ENCODE data around the gene LAP3.

LAP3 gene

DNA sequence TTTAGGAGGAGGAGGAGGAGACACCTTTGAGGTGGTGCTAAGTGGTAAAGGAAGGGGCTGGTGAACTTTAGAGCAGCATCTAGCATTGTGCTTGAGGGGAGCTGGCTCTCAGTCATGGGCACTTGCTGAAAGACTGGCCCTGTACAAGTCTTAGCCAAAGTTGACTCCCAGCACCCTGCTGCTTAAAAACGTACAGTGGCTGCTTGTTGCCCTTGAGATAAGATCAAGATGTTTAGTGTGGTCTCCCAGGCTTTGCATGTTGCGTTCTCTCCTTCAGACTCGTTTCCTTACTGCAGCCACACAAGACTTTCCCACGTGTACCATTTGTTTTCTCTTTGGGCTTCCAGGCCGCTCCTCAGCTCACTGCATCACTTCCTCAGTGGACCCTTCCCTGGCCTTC, 39.3 kb downstream of the LAP3 start:
- FAIRE-seq (no peak), DNase-seq (ENCODE audit: insufficient read length, low spot score) (no peak)
- TF ChIP-seq, protein P1, sequence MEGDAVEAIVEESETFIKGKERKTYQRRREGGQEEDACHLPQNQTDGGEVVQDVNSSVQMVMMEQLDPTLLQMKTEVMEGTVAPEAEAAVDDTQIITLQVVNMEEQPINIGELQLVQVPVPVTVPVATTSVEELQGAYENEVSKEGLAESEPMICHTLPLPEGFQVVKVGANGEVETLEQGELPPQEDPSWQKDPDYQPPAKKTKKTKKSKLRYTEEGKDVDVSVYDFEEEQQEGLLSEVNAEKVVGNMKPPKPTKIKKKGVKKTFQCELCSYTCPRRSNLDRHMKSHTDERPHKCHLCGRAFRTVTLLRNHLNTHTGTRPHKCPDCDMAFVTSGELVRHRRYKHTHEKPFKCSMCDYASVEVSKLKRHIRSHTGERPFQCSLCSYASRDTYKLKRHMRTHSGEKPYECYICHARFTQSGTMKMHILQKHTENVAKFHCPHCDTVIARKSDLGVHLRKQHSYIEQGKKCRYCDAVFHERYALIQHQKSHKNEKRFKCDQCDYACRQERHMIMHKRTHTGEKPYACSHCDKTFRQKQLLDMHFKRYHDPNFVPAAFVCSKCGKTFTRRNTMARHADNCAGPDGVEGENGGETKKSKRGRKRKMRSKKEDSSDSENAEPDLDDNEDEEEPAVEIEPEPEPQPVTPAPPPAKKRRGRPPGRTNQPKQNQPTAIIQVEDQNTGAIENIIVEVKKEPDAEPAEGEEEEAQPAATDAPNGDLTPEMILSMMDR (IDR thresholded peaks at IDR 0.05; ENCODE audit: insufficient read depth, missing control alignments): no peak

DNA sequence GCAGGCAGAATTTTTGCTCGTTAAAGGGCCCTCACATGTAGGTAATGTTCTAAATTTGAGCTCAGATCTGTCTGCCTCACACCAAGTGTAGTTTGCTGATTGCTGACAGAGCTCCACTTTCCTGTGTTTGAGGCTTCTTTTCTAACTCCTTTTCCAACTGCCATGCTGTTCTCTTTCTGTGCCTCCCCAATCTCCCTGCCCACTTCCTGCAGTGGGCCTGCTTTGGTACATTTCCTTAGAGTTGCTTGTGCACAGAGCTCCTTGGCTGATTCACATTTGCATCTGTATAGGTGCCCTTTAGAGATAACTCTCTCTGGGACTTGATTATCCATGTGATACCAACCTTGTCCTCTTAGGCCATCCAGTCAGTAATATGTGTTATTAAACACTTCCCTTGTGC, 41.9 kb downstream of the LAP3 start:
- TF ChIP-seq, protein P1 (IDR thresholded peaks at IDR 0.05; ENCODE audit: insufficient read depth, missing control alignments): no peak
- no peak for DNase-seq (ENCODE audit: insufficient read length, low spot score)
- no peak for FAIRE-seq

DNA sequence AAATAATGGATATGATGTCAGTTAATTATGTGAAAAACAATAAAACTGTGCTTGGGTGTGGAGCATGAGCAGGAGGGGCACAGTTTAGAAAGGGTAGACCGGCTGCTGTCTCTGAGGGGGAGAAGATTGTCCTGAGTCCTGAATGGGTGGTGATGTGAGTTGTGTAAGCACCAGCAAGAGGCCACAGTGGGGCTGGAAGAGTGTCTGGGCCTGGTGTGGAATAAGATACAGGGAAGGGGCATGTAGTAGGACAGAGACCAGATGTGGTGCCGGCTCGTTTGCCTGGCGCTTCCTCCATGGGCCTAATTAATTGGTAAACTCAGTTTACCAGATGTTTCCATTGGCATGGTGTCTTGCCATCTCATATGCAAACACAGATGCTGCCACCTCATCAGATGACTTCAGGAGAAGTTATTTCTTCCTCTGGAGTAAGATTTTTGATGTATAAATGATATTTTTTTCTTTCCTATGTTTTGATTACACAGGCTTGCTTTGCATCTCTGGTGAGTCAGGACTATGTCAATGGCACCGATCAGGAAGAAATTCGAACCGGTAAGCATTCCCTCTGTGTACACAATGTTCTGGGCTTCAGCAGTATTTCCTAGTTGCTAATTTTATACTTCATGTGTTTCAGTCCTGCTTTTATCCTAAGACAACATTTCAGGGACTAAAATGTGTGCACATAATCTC, 42.6 kb downstream of the LAP3 start:
- no peak for FAIRE-seq
- DNase-seq (ENCODE audit: insufficient read length, low spot score): no peak

DNA sequence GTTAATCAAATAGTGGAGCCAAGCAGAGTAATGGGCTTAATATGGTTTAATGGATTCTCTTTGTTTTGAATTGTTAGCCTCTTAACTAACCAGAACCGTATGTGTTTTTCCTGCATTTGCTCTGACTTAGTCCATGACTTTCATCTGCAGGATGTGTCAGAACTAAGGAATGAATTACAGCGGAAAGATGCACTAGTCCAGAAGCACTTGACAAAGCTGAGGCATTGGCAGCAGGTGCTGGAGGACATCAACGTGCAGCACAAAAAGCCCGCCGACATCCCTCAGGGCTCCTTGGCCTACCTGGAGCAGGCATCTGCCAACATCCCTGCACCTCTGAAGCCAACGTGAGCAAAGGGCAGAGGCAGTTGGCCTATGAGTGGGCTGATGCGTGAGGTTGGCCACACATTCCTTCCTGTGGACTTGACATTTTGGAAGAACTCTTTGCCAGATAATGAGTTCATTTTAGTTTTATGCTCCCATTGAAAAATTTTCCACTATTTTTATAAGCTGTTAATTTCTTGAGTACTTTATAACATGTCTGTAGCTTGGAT, 46.5 kb downstream of the LAP3 start:
- TF ChIP-seq, protein P1 (IDR thresholded peaks at IDR 0.05; ENCODE audit: insufficient read depth, missing control alignments): no peak
- DNase-seq (ENCODE audit: insufficient read length, low spot score) (no peak), FAIRE-seq (no peak)

More for the DNA sequence above, 42.6 kb downstream of the LAP3 start:
- TF ChIP-seq, protein P1 (IDR thresholded peaks at IDR 0.05; ENCODE audit: insufficient read depth, missing control alignments): no peak

DNA sequence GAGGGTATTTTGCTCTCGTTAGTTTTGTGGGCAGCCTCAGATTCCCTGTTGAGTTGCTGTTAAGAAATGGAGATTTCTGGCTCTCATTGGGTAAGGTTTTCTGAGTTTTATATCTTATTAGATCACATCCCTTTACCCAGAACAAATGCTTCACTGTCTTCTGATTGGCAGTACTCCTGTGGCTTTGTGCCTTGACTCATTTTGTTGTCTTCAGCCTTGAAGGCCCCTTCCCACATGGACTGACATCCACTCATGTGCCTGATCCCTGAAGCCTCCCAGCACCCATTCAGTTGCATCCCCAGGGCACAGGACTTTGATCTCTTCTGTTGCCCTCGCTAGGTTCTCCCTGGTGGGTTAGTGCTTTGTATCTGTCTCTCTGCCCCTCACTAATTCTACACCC, 47.8 kb downstream of the LAP3 start:
- FAIRE-seq: no peak
- TF ChIP-seq, protein P1 (IDR thresholded peaks at IDR 0.05; ENCODE audit: insufficient read depth, missing control alignments): no peak
- DNase-seq (ENCODE audit: insufficient read length, low spot score): no peak

DNA sequence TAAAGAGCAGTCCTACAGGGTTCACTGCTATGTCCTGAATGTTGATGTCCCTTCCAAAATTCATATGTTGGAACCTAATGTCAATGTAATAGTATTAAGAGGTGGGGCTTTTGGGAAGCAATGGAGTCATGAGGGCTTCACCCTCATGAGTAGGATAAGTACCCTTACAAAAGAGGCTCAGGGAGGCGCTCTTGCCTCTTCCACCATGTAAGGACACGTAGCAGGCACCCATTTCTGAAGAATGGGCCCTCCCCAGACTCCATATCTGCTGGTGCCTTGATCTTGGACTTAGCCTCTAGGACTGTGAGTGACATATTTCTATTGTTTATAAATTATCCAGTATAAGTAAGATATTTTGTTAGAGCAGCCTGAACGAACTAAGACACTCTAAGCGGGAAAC, 53.2 kb downstream of the LAP3 start:
- no peak for FAIRE-seq
- no peak for DNase-seq (ENCODE audit: insufficient read length, low spot score)
- TF ChIP-seq, protein P1 (IDR thresholded peaks at IDR 0.05; ENCODE audit: insufficient read depth, missing control alignments): no peak

DNA sequence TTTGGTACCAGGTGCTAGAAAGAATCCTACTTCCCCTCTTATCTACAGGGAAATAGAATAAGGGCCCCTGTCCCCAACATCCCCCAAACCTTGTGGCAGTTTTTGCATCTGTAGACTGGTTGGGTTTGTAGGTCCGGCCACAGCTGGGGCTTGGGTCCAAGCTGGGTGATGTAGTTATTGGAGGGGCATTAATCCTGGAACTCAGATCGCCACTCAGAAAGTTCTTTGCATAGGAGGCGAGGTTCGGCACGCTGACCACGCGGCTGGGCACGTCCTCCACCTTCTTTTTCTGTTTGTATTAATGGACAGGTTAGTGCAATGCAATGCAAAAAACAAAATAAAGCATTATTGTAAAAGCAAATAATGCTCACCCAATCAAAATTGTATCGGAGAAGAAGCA, 56.6 kb downstream of the LAP3 start:
- no peak for FAIRE-seq
- TF ChIP-seq, protein P1 (IDR thresholded peaks at IDR 0.05; ENCODE audit: insufficient read depth, missing control alignments): no peak
- DNase-seq (ENCODE audit: insufficient read length, low spot score): no peak

All from D721Med (cell line).